Measurements from ENCODE around the gene PITPNM3.
"Not testable (repeated sequence)": the region's sequence is repeated elsewhere in the genome, so short reads cannot be mapped to it uniquely, and the experiment has no call there.

Gene PITPNM3

DNA sequence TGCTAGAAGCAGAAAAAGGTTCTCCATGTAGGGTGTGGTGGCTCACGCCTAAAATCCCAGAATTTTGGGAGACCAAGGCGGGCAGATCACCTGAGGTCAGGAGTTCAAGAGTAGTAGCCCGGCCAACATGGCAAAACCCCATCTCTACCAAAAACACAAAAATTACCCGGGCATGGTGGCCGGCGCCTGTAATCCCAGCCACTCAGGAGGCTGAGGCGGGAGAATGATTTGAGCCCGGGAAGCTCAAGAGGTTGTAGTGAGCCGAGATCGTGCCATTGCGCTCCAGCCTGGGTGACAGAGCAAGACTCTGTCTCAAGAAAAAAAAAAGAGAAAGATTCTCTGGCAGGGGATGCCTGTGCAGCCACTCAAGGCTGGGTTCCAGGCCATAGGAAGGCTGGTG is 54.2 kb downstream of the PITPNM3 start:
- no peak for DNase-seq (ENCODE audit: low read depth, low spot score)

DNA sequence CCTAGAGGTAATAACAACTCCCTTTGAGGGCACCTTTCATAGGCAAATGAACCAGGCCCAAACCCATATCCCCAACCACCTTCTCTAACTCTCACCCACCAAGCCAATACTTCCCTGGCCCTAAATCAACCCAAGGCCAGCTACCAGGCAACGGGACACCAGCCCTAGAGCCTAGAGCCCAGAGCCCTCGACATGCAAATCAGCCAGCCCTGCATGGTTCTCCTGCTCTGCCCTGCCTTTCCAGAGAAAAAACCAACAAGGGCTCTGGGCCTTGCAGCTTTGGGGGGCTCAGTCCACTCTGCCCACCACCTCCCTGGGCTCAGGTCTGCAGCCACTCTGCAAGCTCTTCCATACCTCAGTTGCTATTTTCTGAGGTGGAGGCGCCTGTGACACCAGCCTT is 55.0 kb downstream of the PITPNM3 start:
- DNase-seq (ENCODE audit: low read depth, low spot score), result no peak

DNA sequence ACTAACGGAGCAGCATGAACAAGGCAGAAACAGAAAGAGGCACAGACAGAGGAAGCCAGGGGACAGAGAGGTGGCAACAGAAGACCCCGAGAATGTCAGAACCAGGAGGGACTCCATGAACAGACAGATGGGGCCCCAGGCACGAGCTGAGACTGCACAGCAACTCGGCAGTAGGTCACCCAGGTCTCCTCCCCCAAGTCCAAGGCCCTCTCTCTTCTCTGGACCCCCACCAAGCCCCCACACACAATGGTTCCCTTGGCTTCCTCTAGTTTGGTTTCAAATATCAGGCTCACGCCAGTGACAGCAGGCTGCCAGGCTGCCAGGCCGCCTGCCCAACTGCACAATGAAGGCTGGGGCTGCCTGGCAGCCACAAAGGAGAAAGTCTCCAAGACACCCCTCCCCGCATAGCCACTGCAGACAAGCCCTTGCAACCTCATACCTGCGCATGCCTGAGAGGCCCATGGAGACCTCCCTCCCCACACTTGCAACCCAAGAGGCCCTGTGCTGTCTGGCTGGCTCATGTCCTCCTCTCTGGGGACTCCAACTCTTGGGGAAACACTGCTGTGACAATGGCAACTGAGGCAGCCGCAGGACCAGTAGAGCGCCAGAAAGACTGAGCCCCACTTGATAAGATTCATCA is 57.3 kb downstream of the PITPNM3 start:
- no peak for DNase-seq (ENCODE audit: low read depth, low spot score)

DNA sequence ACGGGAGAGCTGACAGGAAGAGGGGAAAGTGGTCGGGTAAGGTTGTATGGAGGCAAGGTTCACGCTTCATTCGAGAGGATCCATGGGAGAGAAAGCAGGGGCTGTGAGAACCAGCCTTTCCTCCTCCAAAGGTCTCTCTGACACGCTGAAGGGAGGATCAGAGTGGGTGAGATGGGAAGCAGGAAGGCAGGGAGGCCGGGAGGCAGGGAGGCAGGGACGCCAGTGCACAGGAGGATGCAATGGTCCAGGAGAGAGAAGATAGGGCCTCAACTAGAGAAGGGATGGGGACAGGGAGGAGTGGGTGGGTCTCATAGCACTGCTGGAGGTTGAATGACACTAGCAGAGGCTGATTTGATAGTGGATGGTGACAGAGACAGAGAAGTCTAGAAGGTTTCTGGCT is 58.0 kb downstream of the PITPNM3 start:
- DNase-seq (ENCODE audit: low read depth, low spot score), result no peak

DNA sequence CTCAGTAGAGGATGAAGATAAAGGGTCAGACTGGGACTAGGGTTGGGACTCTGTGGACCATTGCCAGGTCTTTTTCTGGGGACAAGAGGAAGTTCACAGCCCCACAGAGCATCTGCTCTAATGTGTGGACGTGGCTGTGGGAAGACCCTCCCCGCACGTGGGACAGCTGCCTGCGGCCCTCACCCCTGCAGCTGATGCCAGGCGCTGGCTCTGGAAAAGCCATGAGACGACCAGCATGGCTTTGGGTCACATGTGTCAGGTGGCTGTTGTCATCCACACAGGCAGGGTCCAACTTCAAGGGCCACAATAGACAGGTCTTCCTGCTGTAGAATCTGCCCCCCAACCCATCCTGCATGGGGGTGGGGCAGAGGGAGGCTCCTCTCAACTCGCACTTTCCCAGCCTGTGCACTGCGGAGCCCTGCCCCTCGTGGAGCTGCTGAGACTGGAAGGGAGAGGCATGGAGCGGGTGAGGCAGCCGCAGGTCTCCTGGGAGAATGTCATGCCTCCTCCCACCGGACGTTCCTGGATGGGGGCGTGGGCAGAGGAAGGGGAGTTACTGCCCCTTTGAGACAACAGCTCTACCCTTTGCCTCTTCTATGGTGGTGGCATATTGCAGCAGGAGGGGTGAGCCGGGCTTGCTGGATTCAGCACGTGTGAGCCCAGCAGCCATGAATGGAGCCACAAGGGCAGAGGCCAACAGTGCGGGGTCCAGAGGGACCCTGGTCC is 58.7 kb downstream of the PITPNM3 start:
- DNase-seq (ENCODE audit: low read depth, low spot score), result no peak

DNA sequence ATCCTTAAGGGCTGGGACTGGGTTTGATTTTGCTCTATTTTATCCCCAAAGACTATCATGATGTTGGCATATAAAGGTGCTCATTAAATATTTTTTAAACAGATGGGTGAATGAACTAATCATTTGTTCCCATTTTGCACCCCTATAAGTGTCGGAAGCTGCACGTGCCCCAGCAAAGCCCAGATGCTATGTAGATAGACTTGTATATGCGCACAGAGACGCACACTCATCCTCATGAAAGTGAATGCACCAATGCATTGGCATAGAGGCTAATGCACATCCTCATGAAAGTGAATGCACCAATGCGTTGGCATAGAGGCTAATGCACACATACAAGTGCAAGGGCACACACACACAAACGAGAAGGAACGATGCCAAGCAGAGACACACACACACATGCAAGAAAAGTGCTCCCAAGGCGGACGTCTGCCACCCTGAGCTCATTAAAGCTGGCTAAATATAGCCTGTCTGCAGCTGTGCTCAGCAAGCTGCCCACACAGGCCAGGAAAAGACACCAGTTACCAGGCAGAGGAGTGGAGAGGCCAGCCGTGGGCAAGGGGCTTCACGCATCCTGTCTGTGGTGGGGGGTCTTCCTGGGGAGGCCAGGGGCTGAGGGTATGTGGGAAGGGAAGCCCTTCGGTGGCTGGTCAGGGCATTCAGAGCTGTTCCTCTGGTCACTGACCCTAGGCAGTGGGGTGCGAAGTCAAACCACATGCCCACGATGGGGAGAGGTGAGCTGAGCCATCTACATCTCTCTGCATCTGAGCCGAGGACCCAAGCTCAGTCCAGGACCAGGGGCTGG is 59.5 kb downstream of the PITPNM3 start:
- DNase-seq (ENCODE audit: low read depth, low spot score), result no peak

DNA sequence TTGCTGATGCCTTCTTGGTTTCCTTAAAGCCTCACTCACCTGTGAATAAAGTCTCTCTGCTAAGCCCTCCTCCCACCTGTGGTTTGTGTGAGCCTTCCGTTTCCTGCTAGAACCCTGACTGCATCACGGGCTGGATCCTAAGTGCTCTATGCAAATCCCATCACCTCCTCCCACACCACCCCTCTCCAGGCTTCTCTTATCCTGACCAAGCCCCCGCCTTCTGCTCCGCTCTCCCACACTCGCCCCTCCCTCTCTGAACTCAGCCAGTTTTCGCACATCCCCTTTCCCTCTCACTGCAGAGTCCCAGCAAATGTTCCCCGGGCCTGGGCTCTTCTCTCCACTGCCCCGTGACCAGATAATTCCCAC is 60.3 kb downstream of the PITPNM3 start:
- DNase-seq (ENCODE audit: low read depth, low spot score), result no peak

DNA sequence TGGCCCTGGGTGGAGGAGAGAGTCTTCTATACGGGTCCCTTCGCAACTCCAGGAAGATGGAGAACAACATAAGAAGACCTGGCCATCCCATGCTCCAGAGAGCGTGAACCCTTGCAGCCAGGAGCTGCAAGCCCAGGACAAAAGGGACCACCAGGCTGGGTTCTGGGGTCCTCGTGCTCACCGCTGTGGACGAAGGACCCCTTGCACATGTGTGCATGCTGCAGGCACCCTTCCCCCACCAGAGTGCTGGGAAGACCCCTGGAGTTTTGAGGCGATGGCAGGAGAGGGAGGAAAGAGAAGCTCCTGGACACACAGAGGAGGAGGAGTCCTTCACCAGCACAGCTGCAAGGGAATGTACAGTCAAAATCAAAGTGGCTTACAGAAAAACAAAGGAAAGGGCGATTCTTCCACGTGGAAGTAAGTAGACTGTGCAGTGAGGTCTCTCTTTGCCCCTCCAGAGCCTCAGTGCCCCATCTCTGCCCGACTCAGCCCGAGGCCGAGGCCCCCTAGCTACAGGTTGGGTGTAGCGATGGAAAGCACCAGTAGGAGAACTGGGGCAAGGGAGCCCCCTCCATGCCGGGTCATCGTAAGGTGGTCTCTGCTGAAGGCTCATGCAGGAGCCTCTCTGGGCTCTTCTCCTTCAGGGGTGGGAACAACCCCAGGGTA is 60.8 kb downstream of the PITPNM3 start:
- no peak for DNase-seq (ENCODE audit: low read depth, low spot score)

DNA sequence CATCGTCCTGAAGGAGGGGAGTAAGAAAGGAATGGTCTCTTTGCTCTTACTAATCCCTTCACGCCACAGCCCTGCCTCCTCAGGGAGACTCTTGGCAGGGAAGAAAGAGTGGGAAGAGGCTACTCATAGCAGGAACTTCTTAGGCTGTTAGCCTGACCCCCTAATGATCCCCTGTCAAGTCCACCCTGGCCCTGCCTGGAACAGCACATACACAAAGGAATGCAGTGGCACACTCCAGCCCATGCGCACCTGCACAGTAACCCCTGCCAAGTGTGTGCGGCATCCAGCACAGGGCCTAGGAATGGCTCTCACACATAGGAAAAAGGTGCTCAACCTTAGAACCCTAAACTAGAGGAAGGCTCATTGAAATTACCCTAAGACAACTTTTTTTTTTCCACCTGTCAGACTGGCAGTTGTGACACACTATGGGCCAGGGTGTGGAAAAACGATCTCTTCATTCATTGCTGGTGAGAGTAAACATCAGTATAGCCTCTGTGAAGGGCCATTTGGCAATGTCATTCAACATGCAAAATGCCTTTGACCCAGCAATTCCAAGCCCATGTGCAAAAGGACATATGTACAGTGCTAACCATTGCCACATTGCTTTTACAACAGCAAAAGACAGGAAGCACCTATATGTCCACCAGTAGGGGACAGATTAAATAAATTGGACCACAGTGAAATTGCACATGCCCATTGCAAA is 62.0 kb downstream of the PITPNM3 start:
- no peak for DNase-seq (ENCODE audit: low read depth, low spot score)

DNA sequence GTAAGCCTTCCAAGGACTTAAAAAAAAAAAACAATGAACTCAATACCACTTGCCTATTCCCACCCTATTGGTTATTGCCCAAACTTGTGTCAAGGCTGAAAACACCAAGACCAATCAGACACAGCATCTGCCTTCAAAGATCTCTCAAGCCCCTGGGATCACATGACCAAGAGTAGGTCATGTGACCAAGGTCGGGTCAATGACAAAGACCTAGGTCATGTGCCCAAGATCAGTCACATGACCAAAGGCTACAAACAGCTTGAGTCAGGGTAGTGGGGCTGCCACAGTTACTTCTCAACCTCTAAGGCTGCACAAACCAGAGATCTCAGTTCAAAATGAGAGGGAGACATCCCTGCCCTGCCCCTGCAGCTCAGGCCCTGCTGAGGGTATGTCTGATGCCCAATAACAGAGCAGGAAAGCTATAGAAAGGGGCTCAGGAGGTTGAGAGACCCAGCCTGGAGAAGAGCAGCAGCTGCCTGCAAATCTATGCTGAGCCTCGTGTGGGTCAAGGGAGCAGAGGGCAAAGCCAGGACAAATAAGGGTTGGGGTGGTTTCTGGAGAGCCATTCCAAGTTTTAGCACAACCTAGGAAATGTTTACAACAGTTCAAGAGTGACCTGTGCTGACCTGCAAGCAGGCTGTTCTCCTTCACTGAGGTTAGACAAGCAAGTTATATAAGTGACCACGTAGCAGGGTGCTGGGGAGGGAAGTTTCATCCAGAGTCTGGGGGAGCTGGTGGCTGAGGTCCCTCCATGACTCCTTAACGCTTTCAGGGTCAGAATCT is 63.3 kb downstream of the PITPNM3 start:
- DNase-seq (ENCODE audit: low read depth, low spot score), result no peak

DNA sequence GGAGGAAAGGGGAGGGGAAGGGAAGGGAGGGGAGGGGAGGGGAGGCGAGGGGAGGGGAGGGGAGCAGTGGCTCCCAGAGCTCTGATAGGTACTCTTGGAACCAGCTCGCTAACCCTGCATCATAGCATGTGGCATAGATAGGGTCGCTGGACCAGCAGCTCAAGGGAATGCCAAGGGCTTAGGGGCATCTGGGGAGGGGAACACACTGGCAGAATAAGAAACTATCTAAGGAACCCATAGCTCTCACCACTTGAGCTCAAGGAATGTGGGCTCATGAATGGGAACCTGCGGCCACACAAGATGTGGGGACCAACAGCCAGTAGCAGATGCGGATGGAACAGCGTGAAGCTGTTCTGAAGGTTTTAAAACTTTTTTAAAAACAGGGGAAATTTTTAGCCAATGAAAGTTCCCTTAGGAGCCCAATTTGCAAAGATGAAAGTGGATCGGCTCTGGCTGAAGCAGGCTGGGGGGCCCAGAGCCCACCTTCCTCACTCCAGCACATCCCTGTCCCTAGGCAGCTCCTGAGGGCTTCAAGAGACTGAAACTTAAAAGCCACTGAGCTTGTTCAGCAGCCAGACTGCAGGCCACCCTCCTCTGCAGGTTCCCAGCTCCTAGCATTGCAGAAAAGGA is 65.2 kb downstream of the PITPNM3 start:
- no peak for DNase-seq (ENCODE audit: low read depth, low spot score)

DNA sequence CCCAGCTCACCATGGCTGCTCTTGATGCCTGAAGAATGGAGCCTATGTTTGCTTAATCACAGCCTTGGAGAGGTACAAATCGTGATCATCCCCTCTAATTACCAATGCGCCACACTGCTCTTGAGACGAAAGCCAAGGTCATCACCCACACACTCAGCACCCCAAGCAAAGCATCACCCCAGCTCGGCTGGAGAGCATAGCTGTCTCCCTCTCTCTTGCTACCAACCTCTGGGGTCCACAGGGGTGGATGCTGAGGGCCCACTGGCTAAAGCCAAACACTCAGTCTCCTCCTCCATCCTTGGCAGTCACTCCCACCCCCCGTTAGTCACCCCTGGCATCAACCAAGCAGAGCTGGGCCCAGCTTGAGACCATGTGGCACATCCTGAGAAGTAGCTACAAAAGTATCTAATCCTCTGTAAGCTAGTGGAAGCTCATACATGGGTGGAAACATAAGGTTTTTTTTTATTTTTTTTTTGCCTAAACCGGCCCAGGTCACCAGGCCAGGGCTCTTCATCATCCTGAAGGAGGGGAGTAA is 67.3 kb downstream of the PITPNM3 start:
- DNase-seq (ENCODE audit: low read depth, low spot score), result no peak

DNA sequence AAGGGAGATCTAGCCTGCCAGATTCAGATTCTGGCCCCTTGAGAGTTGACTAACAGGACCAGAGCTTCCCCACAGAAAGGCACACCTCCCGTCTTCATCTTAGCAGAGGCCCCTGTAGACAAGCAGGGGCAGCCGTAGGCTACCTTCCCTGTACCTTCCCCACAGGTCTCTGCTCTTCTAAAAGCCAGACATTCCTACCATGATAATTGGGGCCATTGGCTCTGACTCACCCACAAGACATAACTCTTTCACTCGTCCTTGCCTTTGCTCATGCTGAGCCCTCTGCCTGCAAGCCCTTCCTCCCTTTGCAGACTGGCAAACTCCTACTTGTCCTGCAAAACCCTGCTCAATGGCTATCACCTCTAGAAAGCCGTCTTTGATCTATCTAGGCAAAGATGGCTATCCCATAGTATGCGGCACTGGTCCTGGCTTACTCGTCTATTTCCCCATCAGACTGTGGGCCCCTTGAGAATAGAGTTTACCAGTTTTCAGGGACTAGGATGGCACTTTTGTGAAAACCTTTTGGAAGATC is 68.3 kb downstream of the PITPNM3 start:
- DNase-seq (ENCODE audit: low read depth, low spot score), result no peak

DNA sequence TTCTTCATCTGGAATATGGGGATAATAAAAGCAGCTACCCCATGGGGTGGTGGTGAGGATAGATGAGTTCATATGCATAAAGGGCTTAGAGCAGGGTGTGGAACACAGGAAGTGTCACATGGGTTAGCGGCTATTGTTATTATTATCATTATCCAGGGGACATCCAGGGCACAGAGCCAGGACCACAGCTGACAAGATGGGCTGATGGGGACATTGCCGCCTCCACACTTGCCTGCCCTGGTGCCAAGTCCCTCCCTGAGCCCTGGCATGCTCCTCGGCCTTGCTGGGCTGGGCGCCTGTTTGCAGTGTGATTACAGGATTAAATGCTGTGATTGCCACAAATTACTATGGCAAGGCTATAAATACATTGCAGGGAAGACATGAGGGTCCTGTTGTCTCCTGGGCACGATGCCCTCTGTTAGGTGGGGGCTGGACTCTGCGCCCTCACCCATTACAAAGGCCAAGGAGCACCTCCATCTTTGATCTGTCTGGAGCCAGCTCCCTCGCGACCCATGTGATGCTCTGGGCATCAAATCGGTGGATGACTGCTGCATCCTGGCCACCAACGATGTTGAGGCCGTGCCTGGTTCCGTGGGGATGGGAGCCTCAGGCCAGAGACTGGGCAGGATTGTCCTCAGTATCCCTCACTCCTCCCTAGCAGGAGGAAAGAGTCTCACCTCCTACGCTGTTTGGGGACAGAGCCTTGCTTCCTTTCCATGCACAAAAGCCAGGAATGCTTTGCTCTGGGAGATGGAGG is 68.9 kb downstream of the PITPNM3 start:
- DNase-seq (ENCODE audit: low read depth, low spot score), result no peak

DNA sequence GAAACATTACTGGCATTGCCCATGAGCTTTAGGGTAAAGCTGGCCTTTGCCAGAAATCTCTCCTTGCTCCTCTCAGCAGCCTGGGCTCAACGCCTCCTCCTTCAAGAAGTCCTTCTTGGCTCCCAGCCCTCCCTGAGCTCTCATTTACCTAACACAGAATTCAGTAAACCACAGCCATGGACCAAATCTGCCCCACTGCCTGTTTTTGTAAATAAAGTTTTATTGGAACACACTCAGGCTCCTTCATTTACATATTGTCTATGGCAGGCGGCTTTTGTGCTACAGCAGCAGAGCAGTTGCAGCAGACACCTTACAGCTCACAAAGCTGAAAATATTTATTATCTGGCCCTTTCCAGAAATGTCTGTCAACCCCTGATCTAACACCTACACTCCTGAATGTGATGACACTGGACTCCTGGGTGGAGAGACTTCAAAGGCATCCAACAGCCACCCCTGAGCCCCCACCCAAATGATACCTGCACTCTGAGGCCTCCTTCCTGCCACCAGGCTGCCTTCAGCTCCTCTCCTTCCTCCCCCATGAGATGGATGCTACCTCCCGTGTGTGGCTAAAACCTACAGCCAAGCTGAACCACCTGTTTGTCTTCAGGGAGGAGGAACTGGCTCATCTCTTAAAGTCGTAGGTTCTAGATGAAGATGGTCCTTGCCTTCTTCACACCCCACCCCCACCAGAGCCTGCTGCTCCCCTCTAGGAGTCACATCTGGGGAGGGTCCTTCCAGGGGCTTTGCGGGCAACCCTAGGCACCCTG is 70.5 kb downstream of the PITPNM3 start:
- no peak for DNase-seq (ENCODE audit: low read depth, low spot score)

DNA sequence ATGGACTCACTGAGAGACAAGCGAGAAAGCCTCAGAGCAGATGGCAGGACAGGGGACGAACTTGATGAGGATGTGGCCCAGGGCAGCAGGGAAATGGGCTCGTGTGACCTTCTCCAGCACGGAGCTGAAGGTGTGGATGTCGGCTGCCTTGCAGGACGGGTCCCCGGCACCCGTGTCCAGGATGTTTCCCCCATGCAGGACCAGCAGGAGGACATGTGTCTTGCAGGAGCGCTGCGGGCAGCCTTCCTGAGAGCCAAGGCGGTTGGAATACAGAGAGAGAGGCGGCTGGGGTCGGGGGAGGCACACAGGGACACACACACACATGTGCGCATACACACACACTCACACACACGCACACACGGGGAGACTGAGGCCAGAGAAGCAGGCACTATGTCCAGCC is 72.8 kb downstream of the PITPNM3 start:
- DNase-seq (ENCODE audit: low read depth, low spot score), result no peak

DNA sequence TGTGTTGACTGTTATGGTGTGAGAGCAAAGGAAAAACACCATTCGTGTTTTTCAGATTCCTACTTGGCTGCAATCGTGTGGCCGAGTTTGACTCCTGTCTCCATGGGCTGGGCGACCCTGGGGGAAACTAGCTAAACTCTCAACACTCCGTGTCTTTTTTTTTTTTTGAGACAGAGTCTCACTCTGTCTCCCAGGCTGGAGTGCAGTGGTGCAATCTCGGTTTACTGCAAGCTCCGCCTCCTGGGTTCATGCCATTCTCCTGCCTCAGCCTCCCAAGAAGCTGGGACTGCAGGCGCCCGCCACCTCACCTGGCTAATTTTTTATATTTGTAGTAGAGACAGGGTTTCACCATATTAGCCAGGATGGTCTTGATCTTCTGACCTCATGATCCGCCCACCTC is 73.6 kb downstream of the PITPNM3 start:
- DNase-seq (ENCODE audit: low read depth, low spot score), result not testable (repeated sequence)

DNA sequence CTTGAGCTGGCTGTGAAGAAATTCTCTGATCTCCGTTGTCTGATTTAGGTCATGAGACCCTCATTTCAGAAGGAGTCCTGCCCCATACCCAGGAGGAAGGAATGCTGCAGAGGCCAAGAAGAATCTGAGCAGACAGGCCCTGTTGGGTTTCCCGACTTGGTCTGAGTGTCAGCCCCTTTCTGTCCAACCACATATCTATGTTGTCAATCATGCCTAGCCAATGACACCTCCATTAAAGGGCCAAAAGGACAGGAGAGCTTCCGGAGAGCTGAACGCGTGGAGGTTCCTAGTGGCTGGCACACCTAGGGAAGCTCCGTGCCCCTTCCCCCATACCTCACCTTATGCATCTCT is 74.3 kb downstream of the PITPNM3 start:
- DNase-seq (ENCODE audit: low read depth, low spot score), result no peak

DNA sequence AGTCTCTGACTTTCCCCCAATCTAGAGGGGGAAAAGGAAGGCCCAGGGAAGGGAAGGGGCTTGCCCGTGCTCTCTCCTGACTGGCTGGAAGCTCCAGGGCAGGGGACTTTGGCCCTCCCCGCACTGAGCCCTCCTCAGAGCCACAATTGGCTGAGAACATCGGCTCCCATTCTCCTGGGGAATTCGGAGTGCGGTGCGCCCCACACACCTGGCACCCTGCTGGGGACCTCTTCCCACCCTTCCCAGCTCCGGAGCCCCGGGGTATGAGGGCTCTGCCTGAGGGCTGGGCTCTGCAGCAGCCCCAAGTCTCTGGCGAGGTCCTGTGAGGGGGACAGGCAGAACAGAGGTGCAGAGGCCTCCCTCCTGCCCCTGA is 76.1 kb downstream of the PITPNM3 start:
- no peak for DNase-seq (ENCODE audit: low read depth, low spot score)

Measured in astrocyte of the hippocampus (primary cell).